GM12892 (cell line): ENCODE data around the gene MYO5B.

Experiments
- DNase-seq: peaks from one replicate; pipeline ENCODE4 v3.0.0; 2011; ENCODE audit not compliant: insufficient read length
- FAIRE-seq: peaks from 2 replicates; lab custom pipeline; 2011; peaks lifted over from hg19 to GRCh38; lab: Jason Lieb, UNC
- POLR2A ChIP-seq: IDR thresholded peaks from 2 replicates; pipeline ENCODE4 v1.6.1; 2011; ENCODE audit warnings: low read depth, low read length, control low read depth
- POLR2AphosphoS5 ChIP-seq: IDR thresholded peaks from 2 replicates; pipeline ENCODE4 v1.6.1; 2011; ENCODE audit warnings: low read depth, low read length, control low read depth
- TAF1 ChIP-seq: IDR thresholded peaks from 2 replicates; pipeline ENCODE4 v1.6.1; 2011; ENCODE audit warnings: low read depth, mild to moderate bottlenecking, control low read depth, low read length, borderline replicate concordance

The MYO5B gene

GRCh38 chr18:50013363-50014138 lies 181.4 kb downstream of the MYO5B start:
- TF ChIP-seq TAF1 (no peak), POLR2AphosphoS5 (no peak), POLR2A (no peak)
- no peak for DNase-seq
- no peak for FAIRE-seq

- TF ChIP-seq TAF1 (no peak), POLR2A (no peak), POLR2AphosphoS5 (no peak)
- FAIRE-seq = no peak
- DNase-seq = no peak
Measured at GRCh38 chr18:50011813-50012435, 183.0 kb downstream of the MYO5B start.

GRCh38 chr18:50009773-50010335 lies 185.1 kb downstream of the MYO5B start:
- peak; percentile 84 for FAIRE-seq
- TF ChIP-seq POLR2AphosphoS5 (no peak), TAF1 (no peak), POLR2A (no peak)
- peak; percentile 34 for DNase-seq

GRCh38 chr18:50008306-50008705 lies 186.6 kb downstream of the MYO5B start:
- TF ChIP-seq TAF1 (no peak), POLR2A (no peak), POLR2AphosphoS5 (no peak)
- DNase-seq = no peak
- FAIRE-seq = no peak

- FAIRE-seq (no peak), DNase-seq (no peak)
- no peak for TF ChIP-seq TAF1
- TF ChIP-seq POLR2A = no peak
- TF ChIP-seq POLR2AphosphoS5 = no peak
Measured at GRCh38 chr18:50006470-50007046, 188.4 kb downstream of the MYO5B start.

- FAIRE-seq = no peak
- no peak for DNase-seq
- TF ChIP-seq POLR2A = no peak
- no peak for TF ChIP-seq TAF1
- no peak for TF ChIP-seq POLR2AphosphoS5
Measured at GRCh38 chr18:50004013-50004412, 190.9 kb downstream of the MYO5B start.

GRCh38 chr18:50002781-50003180 lies 192.2 kb downstream of the MYO5B start:
- TF ChIP-seq POLR2A (no peak), TAF1 (no peak), POLR2AphosphoS5 (no peak)
- FAIRE-seq (no peak), DNase-seq (no peak)

- DNase-seq (no peak), FAIRE-seq (no peak)
- no peak for TF ChIP-seq TAF1
- no peak for TF ChIP-seq POLR2AphosphoS5
- TF ChIP-seq POLR2A = no peak
Measured at GRCh38 chr18:50000227-50000626, 194.7 kb downstream of the MYO5B start.

- DNase-seq (no peak), FAIRE-seq (no peak)
- TF ChIP-seq TAF1 (no peak), POLR2AphosphoS5 (no peak), POLR2A (no peak)
Measured at GRCh38 chr18:49999128-49999527, 195.8 kb downstream of the MYO5B start.

GRCh38 chr18:49997558-49997957 lies 197.4 kb downstream of the MYO5B start:
- DNase-seq (no peak), FAIRE-seq (no peak)
- TF ChIP-seq TAF1 = no peak
- no peak for TF ChIP-seq POLR2A
- TF ChIP-seq POLR2AphosphoS5 = no peak

GRCh38 chr18:49994410-49994809 lies 200.5 kb downstream of the MYO5B start:
- DNase-seq (no peak), FAIRE-seq (no peak)
- TF ChIP-seq TAF1 (no peak), POLR2AphosphoS5 (no peak)

- FAIRE-seq (no peak), DNase-seq (no peak)
- TF ChIP-seq POLR2AphosphoS5 (no peak), POLR2A (no peak), TAF1 (no peak)
Measured at GRCh38 chr18:49993299-49993698, 201.6 kb downstream of the MYO5B start.
